ENCODE results near the gene FAM76B. TPM values are rescaled to one million over a fixed set of nuclear protein-coding genes. Genes with fewer than 3 reads are reported as not detected.

The FAM76B gene
- total and polyA plus RNA-seq, 2 of the 13 experiments (the other 11 are each of a cell fraction or from before 2014, with no cell fraction given) = 20.2 to 24.2 TPM

GRCh38 chr11:95831198-95831883, 41.8 kb upstream of the FAM76B start:
- H3K4me2 ChIP-seq (ENCODE audit: low read depth, low read length) = no peak overlapping the region
- ChIA-PET CTCF (ENCODE audit: low intra/inter-chr PET ratio, low total read pairs) (no interaction called here), POLR2A (no interaction called here)
- no peak overlapping the region for H2AFZ ChIP-seq (ENCODE audit: low read length)
- no peaks in the 10 kb centered on the region for H3K79me2 ChIP-seq (ENCODE audit: insufficient read depth, low read length)
- ATAC-seq (no peak), DNase-seq (ENCODE audit: low spot score) (no peak), FAIRE-seq (no peak)
- H3K4me1 ChIP-seq (ENCODE audit: insufficient read depth, low read length) = no peaks in the 10 kb centered on the region
- BruUV-seq (replicated peaks) = no TSS peak
- WGBS (ENCODE audit: low lambda C conversion rate) = 89% methylated on average over 2 of the region's 2 CpGs
- no peak overlapping the region for H3K9ac ChIP-seq (ENCODE audit: insufficient read depth, low read depth, low read length)
- no peak overlapping the region for H3K4me3 ChIP-seq (replicated peaks in 1 of 3; ENCODE audit: insufficient read depth in 1 of 3, low read depth in 2 of 3, low read length in 3 of 3)
- no peaks in the 10 kb centered on the region for H3K9me3 ChIP-seq (ENCODE audit: low read length)
- no peak overlapping the region for H3K27ac ChIP-seq (ENCODE audit: extremely low read length, insufficient read depth, low read length)
- peaks cover 8 to 46% of the 10 kb centered on the region in 2 experiments for H3K36me3 ChIP-seq (replicated peaks in 1 of 2; ENCODE audit: control insufficient read depth in 1 of 2, insufficient read depth in 2 of 2, low read length in 2 of 2)
- intact Hi-C loops (cut with micrococcal nuclease; ENCODE audit: unreplicated experiment) = loop anchor here (10.0 kb wide), 1 partner anchor 223 kb away; no protein-coding TSS in a partner anchor
- no peaks in the 10 kb centered on the region for H3K27me3 ChIP-seq (ENCODE audit: control insufficient read depth in 1 of 2, insufficient read depth in 2 of 2, low read length in 2 of 2)
- in situ Hi-C loops (cut with HindIII; ENCODE audit: extremely low pct_ligation_motif_present, low pct_unique_long_range_greater_than_20kb) = loop anchor here (10.0 kb wide), 2 partner anchors 563 to 593 kb away; partner anchors contain the start of gene JRKL
- H4K20me1 ChIP-seq (ENCODE audit: insufficient read depth, low read length) = no peaks in the 10 kb centered on the region
- TF ChIP-seq SAFB2 (CRISPR knock-in tag; IDR thresholded peaks at IDR 0.05; ENCODE audit: borderline replicate concordance, low read depth) = no peak
- no peak for TF ChIP-seq ZNF276 (CRISPR knock-in tag; IDR thresholded peaks at IDR 0.05; ENCODE audit: low read depth)
- no peak for TF ChIP-seq HOXD1 (CRISPR knock-in tag; IDR thresholded peaks at IDR 0.05)
- no peak for TF ChIP-seq ARNT2 (CRISPR knock-in tag; IDR thresholded peaks at IDR 0.05; ENCODE audit: low read depth)
- no peak for TF ChIP-seq MAFG (CRISPR knock-in tag; IDR thresholded peaks at IDR 0.05)
- no peak for TF ChIP-seq ZNF407 (CRISPR knock-in tag; IDR thresholded peaks at IDR 0.05; ENCODE audit: not compliant biosample characterization)
- TF ChIP-seq MTA1 (CRISPR knock-in tag; IDR thresholded peaks at IDR 0.05; ENCODE audit: borderline replicate concordance) = no peak
- TF ChIP-seq KDM5A (IDR thresholded peaks at IDR 0.05; ENCODE audit: borderline replicate concordance, low read length) = no peak
- TF ChIP-seq POLR2AphosphoS2 (IDR thresholded peaks at IDR 0.05; ENCODE audit: low read depth, low read length) = no peak
- no peak for TF ChIP-seq HDAC2 (CRISPR knock-in tag; IDR thresholded peaks at IDR 0.05)
- TF ChIP-seq NFKB2 (CRISPR knock-in tag; IDR thresholded peaks at IDR 0.05; ENCODE audit: borderline replicate concordance) = no peak
- no peak for TF ChIP-seq ZNF331 (CRISPR knock-in tag; IDR thresholded peaks at IDR 0.05)
- no peak for TF ChIP-seq E2F5 (CRISPR knock-in tag; conservative IDR thresholded peaks at IDR 0.05)
